ENCODE measurements around the gene CKLF.
"Not testable (repeated sequence)": the region's sequence is repeated elsewhere in the genome, so short reads cannot be mapped to it uniquely, and the experiment has no call there.

The CKLF gene

DNA sequence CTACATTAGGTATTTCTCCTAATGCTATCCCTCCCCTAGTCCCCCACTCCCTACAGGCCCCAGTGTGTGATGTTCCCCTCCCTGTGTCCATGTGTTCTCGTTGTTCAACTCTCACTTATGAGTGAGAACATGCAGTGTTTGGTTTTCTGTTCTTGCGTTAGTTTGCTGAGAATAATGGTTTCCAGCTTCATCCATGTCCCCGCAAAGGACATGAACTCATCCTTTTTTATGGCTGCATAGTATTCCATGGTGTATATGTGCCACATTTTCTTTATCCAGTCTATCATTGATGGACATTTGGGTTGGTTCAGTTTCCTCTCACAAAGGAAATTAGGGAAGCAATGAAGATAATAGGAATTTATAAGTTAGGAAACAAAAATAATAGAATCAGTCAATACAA is 14.9 kb downstream of the CKLF start:
- H3K27me3 Mint-ChIP-seq, H3K27ac Mint-ChIP-seq, H3K4me3 Mint-ChIP-seq, H3K9me3 Mint-ChIP-seq: not testable (repeated sequence)
- peaks cover 39% of the 10 kb centered on the region for H3K4me1 Mint-ChIP-seq (ENCODE audit: low read depth)
- H3K36me3 Mint-ChIP-seq (ENCODE audit: low read depth) = peaks cover 46% of the 10 kb centered on the region

DNA sequence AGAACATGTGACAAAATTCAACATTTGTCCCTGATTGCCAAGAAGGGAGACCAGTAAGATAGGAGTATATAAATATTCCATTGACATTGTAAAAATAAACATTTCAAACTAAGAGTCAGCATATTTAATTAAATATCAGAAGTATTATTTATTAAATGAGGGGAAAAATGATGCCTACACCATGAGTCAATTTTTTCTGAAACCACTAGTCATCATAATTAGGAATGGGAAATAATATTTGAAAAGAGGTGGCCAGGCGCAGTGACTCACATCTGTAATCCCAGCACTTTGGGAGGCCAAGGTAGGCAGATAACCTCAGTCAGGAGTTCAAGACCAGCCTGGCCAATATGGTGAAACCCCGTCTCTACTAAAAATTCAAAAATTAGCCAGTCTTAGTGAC is 16.0 kb downstream of the CKLF start:
- no peak overlapping the region for H3K27ac Mint-ChIP-seq
- no peaks in the 10 kb centered on the region for H3K27me3 Mint-ChIP-seq
- H3K36me3 Mint-ChIP-seq (ENCODE audit: low read depth) = peaks cover 39% of the 10 kb centered on the region
- H3K9me3 Mint-ChIP-seq = no peaks in the 10 kb centered on the region
- peaks cover 28% of the 10 kb centered on the region for H3K4me1 Mint-ChIP-seq (ENCODE audit: low read depth)
- H3K4me3 Mint-ChIP-seq = no peak overlapping the region

DNA sequence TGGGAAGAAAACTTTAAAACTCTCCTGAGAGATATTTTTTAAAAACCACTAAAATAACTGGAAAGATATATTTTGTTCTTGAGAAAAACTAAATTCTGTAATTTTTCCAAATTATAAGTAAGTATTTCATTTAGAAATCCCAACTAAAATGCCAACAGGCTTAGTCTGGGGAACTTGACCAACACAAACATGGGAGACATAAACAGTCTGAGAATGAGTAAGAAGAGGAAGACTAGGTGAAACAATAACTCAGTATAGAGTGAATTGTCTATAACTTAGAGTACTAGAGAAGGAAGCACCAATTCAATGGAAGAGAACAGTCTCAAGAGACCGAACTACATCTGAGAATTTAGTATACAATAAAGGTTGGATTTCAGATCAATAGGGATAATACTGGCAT is 16.8 kb downstream of the CKLF start:
- Mint-ChIP-seq H3K36me3 (ENCODE audit: low read depth) (peaks cover 31% of the 10 kb centered on the region), H3K4me3 (no peak overlapping the region), H3K27ac (no peak overlapping the region), H3K27me3 (no peaks in the 10 kb centered on the region), H3K4me1 (ENCODE audit: low read depth) (peaks cover 20% of the 10 kb centered on the region), H3K9me3 (no peaks in the 10 kb centered on the region)

DNA sequence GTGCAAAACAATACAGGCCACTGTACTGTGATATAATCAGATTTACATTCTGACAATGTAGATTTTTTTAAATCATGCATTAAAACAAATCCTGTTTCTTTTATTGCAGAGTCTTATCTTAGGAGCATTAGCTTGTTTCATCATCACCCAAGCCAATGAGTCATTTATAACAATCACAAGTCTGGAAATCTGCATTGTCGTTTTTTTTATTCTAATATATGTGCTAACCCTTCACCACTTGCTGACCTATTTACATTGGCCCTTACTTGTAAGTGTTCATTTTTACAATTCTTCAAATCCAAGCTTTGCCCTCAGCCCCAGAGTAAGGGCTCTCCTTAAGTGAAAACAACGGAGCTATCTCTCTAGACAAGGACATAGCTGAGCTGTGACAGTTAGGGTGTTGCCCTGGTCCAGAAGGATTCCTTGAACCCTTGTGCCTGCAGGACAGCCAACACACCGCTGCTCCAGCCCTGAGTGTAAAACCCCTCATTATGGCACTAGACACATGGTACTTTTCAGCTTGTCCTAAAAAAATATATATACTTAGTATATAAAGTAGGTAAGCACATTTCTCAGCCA is 17.5 kb downstream of the CKLF start:
- Mint-ChIP-seq H3K9me3 (no peaks in the 10 kb centered on the region), H3K4me3 (no peak overlapping the region), H3K4me1 (ENCODE audit: low read depth) (peaks cover 15% of the 10 kb centered on the region), H3K27ac (no peak overlapping the region), H3K27me3 (no peaks in the 10 kb centered on the region), H3K36me3 (ENCODE audit: low read depth) (peaks cover 29% of the 10 kb centered on the region)

DNA sequence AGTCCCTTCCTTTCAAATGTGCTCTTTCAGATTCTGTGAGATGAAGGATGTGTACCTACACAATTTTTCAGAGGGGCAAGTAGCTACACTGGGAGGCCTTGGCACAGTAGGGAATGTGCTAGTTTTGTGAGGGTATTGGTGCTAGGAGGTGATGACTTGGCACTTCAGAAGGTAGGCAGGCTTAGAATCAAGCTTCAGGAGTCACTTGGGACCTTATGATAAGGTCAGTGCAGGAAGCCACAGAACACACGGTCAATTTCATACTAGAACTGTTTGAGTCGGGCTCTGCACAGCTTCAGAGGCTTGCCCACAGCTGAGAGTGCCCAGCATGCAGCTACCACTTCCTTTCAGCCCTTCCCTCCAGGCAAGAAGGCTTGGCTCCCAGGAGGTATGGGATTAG is 20.0 kb downstream of the CKLF start:
- Mint-ChIP-seq H3K36me3 (ENCODE audit: low read depth) (peaks cover 7% of the 10 kb centered on the region), H3K4me1 (ENCODE audit: low read depth) (peaks cover 7% of the 10 kb centered on the region), H3K27me3 (peaks cover 5% of the 10 kb centered on the region), H3K9me3 (no peaks in the 10 kb centered on the region), H3K27ac (no peak overlapping the region), H3K4me3 (no peak overlapping the region)

DNA sequence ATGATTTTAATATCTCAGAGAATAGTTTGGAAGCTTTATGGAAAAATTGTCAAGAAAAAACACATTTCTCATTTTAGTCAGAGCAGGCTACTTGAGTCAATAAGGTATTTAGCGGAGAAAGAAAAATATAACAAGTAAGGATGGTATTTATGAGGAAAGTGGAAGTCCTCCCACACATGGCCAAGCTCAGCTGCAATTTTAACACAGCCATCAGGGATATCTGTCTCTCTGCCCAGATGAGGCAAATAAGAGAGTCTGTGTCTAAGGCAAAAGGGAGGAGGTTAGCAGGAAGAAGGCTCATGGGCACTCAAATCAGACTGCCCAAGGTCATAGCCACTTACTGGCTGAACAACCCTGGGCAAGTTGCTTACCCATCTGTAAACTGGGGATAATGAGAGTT is 21.7 kb downstream of the CKLF start:
- Mint-ChIP-seq H3K4me3 (no peak overlapping the region), H3K4me1 (ENCODE audit: low read depth) (peaks cover 6% of the 10 kb centered on the region), H3K9me3 (no peaks in the 10 kb centered on the region), H3K27me3 (peaks cover 20% of the 10 kb centered on the region), H3K36me3 (ENCODE audit: low read depth) (no peaks in the 10 kb centered on the region), H3K27ac (no peak overlapping the region)

DNA sequence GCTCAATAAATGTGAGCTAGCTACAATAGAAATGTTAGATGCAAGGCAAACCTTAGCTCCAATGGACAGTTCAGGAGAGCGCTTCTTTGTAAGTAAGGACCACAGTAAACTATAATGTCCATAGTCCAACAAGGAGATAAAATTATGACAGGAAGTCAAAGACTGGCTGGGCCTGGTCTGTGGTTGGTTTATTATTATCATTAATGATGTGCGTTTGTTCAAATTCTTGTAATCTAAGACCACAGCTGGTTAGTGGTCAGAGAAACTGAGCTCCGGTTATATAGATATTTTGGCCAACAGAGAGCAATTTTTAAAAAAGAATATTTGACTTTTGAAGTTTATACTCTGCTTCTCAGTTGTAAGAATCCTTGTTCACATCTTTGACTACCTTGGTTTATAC is 22.2 kb downstream of the CKLF start:
- Mint-ChIP-seq H3K4me3 (no peak overlapping the region), H3K4me1 (ENCODE audit: low read depth) (peaks cover 6% of the 10 kb centered on the region), H3K9me3 (no peaks in the 10 kb centered on the region), H3K27ac (no peak overlapping the region), H3K36me3 (ENCODE audit: low read depth) (no peaks in the 10 kb centered on the region), H3K27me3 (peaks cover 22% of the 10 kb centered on the region)

DNA sequence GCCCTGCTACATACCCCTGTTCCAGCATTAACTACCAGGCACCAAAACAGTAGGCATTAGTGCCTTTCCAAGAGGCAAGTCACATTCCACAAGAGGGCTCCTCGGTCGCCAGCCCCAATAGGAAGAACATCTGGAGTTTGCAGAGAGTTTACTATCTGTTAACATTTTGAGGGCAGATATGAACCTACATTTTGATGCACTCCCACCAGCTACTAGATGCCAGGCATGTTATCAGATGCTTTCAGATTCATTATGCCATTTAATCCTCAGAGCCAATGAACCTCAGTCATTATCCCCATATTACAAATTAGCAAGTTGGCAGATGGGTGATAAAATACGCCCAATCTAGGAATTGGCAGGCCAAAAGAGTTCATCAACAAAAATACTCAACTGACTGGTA is 22.7 kb downstream of the CKLF start:
- peaks cover 27% of the 10 kb centered on the region for H3K27me3 Mint-ChIP-seq
- H3K4me1 Mint-ChIP-seq (ENCODE audit: low read depth) = peaks cover 6% of the 10 kb centered on the region
- H3K27ac Mint-ChIP-seq = no peak overlapping the region
- H3K4me3 Mint-ChIP-seq = no peak overlapping the region
- H3K9me3 Mint-ChIP-seq = no peaks in the 10 kb centered on the region
- H3K36me3 Mint-ChIP-seq (ENCODE audit: low read depth) = no peaks in the 10 kb centered on the region

DNA sequence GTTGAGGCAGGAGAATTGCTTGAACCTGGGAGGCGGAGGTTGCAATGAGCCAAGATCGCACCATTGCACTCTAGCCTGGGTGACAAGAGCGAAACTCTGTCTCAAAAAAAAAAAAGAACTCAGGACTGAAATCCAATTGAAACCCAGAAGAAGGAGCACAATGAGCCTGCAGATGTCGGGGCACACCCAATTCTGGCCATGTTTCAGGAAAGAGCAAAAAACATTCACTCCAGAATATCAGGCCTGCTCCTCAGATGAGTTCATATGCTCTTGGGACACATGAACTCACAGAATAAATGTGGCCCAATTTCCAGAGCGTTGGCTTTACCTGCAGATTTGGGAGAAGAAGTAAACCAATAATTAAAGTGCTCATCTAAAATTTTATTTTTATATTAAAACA is 23.9 kb downstream of the CKLF start:
- H3K36me3 Mint-ChIP-seq (ENCODE audit: low read depth) = no peaks in the 10 kb centered on the region
- H3K27me3 Mint-ChIP-seq = peaks cover 37% of the 10 kb centered on the region
- no peak overlapping the region for H3K27ac Mint-ChIP-seq
- peaks cover 6% of the 10 kb centered on the region for H3K4me1 Mint-ChIP-seq (ENCODE audit: low read depth)
- no peak overlapping the region for H3K4me3 Mint-ChIP-seq
- H3K9me3 Mint-ChIP-seq = no peaks in the 10 kb centered on the region

DNA sequence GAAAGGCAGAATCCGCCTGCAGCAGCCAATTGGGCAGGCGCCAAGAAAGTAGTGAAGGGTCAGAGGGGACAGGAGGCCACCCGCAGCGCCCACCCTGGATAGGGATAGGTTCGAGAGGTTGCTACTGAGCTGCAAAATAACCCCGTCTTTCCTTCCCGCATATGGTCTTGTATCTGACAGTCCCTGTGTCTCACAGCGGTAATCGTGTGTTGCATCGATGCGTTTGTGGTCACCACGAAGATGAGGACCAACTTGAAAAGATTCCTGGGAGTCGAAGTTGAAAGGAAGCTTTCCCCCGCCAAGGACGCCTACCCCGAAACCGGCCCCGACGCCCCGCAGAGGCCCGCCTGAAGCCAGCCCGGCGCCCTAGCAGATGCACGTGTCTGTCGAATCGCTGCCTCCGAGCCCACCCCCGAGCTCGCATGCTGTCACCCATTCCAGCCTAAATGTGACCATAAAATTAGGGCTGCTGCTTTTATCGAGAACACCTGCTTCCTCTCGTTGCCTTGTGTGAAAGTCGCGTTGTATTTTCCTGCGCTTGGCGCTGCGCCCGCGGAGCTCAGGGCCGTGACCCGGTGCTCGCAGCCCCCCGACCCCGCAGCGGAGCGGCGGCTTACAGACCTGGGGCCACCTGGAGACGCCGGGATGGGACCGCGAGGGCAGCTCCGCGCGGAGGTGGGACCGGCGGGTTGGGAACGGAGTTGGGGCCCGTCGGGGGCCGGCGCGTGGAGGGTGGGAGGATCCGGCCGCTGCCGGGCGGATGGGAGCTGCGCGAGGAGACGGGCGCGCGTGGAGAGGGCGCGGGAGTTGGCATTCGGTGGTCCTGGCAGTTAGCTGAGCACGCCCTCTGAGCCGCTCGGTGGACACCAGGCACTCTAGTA is 26.5 kb downstream of the CKLF start, which contains the start of gene CMTM2:
CMTM2 (plus strand) TSS at position 813 of the 881 bp plus-strand sequence. CDS start 145 bp downstream, outside the sequence.
- H3K27me3 Mint-ChIP-seq = peaks cover 37% of the 10 kb centered on the region
- H3K9me3 Mint-ChIP-seq = no peaks in the 10 kb centered on the region
- no peak within 1 kb of the TSS for H3K27ac Mint-ChIP-seq
- peak within 1 kb of the TSS; percentile 48 for H3K4me3 Mint-ChIP-seq
- peaks cover 6% of the 10 kb centered on the region for H3K4me1 Mint-ChIP-seq (ENCODE audit: low read depth)
- H3K36me3 Mint-ChIP-seq (ENCODE audit: low read depth) = no peaks in the 10 kb centered on the region

DNA sequence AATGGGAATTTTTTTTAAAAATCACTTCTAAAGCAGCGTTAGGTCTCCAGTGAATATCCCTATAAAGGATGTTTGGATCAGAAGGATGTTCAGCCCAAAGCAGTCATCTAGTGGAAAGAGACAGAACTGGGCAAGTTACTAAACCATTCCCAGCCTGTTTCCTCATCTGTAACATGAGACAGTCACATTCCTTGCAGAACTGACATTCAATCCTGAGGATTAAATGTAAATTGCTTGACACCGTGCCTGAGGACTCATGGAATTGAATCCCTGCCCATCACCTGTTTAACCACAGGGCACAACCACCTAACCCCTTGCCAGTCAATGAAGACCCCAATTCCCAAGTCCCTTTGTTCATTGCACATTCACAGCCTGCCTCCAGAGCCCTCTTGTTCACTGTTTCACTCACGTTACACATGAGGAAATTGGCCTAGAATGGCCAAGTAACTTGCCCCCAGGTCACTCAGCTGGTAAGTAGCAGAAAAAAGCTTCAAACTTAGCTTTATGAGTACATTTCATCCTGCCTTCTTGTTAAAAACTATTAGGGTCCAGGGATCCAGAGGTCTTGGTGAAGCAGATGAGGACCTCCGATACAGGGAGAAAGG is 28.3 kb downstream of the CKLF start:
- H3K9me3 Mint-ChIP-seq = no peaks in the 10 kb centered on the region
- H3K27ac Mint-ChIP-seq = no peak overlapping the region
- peaks cover 37% of the 10 kb centered on the region for H3K27me3 Mint-ChIP-seq
- H3K4me3 Mint-ChIP-seq = no peak overlapping the region
- H3K36me3 Mint-ChIP-seq (ENCODE audit: low read depth) = no peaks in the 10 kb centered on the region
- H3K4me1 Mint-ChIP-seq (ENCODE audit: low read depth) = peaks cover 7% of the 10 kb centered on the region

DNA sequence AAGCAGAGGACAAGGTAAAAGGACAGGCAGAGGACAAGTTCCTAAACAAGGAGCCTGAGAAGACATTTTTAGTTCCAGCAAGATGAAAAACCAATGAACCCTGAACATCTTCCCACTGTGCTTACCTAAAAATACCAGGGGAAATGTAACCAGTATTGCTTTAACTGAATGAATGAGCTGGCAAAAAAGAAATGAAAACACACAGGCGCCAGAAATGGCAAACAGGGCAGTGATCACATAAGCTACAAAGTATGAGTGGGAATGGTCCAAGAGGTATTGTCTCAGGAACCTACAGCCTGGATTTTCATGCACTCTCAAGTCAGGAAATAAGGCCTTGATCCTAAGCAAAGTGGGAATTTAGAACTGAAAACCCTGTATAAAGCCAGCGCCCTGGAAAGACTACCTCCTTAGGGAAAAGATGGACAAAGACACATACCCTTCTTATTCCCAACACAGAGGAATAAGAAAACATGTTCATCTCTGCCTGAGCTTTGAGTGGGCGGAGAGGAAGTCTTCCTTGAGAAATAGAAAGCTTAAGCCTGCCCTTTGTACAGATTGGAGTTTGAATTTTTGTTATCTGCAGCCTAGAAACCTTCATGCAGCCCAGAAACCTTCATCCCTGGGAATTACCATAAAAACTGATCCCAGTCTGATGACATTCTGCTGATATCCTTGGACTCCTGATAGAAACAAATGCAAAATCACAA is 29.0 kb downstream of the CKLF start:
- Mint-ChIP-seq H3K27me3 (peaks cover 37% of the 10 kb centered on the region), H3K4me3 (no peak overlapping the region)

DNA sequence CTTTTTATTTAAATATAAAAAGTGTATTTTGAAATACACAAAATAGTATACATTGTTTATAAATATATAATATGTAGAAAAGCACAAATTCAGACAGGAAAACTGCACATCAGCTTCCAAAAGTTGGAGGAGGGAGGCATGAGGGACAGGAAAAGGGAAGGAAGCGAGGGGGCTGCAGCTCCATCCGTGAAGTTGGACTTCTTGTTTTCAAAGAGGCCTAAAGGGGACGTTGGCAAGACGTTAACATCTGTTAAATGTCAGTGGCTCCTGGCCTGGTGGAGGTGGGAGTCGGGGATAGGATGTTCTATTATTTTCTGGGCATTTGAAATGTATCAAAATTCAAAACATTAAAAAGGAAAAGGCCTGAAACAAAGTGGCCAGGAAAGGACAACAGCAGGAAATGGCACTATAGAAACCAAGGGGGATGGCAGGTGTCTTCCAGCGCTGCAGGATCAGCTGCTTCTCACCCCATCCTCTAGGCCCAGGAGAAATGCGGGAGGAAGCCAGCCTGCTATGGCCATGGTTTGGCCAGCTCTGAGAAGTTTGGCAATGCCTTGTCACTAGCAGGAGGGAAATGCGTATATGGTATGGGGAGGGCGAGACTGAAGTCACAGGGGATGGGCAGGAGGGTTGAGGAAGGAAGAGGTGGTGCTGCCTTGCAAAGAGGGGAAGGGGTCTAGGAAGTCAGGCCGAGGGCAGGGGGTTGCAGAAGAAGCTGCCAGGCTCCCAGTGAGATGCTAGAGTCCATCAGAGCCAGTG is 33.3 kb downstream of the CKLF start:
- no peak overlapping the region for H3K27ac Mint-ChIP-seq
- peaks cover 4% of the 10 kb centered on the region for H3K27me3 Mint-ChIP-seq
- no peaks in the 10 kb centered on the region for H3K9me3 Mint-ChIP-seq
- no peak overlapping the region for H3K4me3 Mint-ChIP-seq
- H3K4me1 Mint-ChIP-seq (ENCODE audit: low read depth) = peaks cover 36% of the 10 kb centered on the region
- no peaks in the 10 kb centered on the region for H3K36me3 Mint-ChIP-seq (ENCODE audit: low read depth)

More for the DNA sequence above, 29.0 kb downstream of the CKLF start:
- Mint-ChIP-seq H3K9me3 (no peaks in the 10 kb centered on the region), H3K27ac (no peak overlapping the region), H3K36me3 (ENCODE audit: low read depth) (no peaks in the 10 kb centered on the region), H3K4me1 (ENCODE audit: low read depth) (peaks cover 9% of the 10 kb centered on the region)

DNA sequence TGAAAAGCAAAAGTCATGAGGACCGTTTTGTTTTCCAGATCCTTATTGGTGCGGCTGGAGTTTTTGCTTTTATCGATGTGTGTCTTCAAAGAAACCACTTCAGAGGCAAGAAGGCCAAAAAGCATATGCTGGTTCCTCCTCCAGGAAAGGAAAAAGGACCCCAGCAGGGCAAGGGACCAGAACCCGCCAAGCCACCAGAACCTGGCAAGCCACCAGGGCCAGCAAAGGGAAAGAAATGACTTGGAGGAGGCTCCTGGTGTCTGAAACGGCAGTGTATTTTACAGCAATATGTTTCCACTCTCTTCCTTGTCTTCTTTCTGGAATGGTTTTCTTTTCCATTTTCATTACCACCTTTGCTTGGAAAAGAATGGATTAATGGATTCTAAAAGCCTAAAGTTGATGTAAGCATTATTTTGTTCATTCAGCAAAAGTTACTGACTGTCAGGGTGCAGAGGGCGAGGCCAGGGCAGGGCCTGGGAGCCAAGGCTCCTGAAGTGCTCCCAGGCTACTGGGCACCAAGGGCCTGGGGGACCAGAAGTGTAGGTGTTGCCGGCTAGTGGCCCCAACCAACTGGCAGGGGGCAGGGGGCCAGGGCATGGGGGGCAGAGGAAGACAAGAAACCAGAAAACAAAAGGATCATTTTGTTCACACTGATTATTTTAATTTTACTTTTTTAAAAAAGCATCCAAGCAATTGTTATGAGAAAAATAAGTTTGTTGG is 35.7 kb downstream of the CKLF start:
- no peak overlapping the region for H3K4me3 Mint-ChIP-seq
- peaks cover 3% of the 10 kb centered on the region for H3K27me3 Mint-ChIP-seq
- no peaks in the 10 kb centered on the region for H3K9me3 Mint-ChIP-seq
- no peaks in the 10 kb centered on the region for H3K36me3 Mint-ChIP-seq (ENCODE audit: low read depth)
- H3K4me1 Mint-ChIP-seq (ENCODE audit: low read depth) = peaks cover 40% of the 10 kb centered on the region
- H3K27ac Mint-ChIP-seq = peak overlapping the region; percentile 13

All from stimulated activated naive CD8-positive, alpha-beta T cell treated with anti-CD3 and anti-CD28 coated beads, Interleukin-15, Interleukin-2, amounts not matched to agents 100 ng/mL and 50 ng/mL, for 24 hours (primary cell).